AG04449 (cell line): ENCODE results near the gene PLXNB1.

Source experiments
- CTCF ChIA-PET: fragments of 350-600 bp; formaldehyde crosslinking; extraction: SDS; loops from one replicate; lab custom pipeline; 2021; ENCODE audit warnings: antibody characterized with exemption; lab: Yijun Ruan, JAX
- POLR2A ChIA-PET: fragments of 400-600, 350-600 bp; formaldehyde crosslinking; extraction: SDS; loops from one replicate; lab custom pipeline; 2020; ENCODE audit warnings: antibody characterized with exemption, inconsistent platforms; lab: Yijun Ruan, JAX
- DNase-seq: peaks from one replicate; pipeline ENCODE4 v3.0.0-alpha.2; 2010; ENCODE audit warnings: low read depth, low spot score
- H3K4me3 ChIP-seq: 2 replicates; pipeline ENCODE4 v1.5.1; 2011; ENCODE audit warnings: low read depth, mild to moderate bottlenecking, control low read depth, low read length
- CTCF ChIP-seq: IDR thresholded peaks from one replicate; pipeline ENCODE4 v1.5.1; 2011; ENCODE audit warnings: mild to moderate bottlenecking, moderate library complexity, low read length, control low read depth, inconsistent platforms; ENCODE audit not compliant: insufficient read depth; ENCODE audit errors: missing control alignments

Gene PLXNB1

GRCh38 chr3:48417529-48418108, 12.3 kb downstream of the PLXNB1 start:
- ChIA-PET CTCF (interaction anchor here (1.1 to 6.6 kb wide), 3 partner anchors 16 to 145 kb away, joined by 3 to 46 read pairs (median 16); no protein-coding TSS in a partner anchor), POLR2A (no interaction called here)
- TF ChIP-seq CTCF: no peak
- no peak for DNase-seq
- H3K4me3 ChIP-seq: no peak overlapping the region

- no peak overlapping the region for H3K4me3 ChIP-seq
- ChIA-PET POLR2A (no interaction called here), CTCF (interaction anchor here (1.1 to 6.6 kb wide), 3 partner anchors 15 to 144 kb away, joined by 3 to 46 read pairs (median 20); no protein-coding TSS in a partner anchor)
- no peak for DNase-seq
- no peak for TF ChIP-seq CTCF
These were observed 13.3 kb downstream of the PLXNB1 start for GRCh38 chr3:48416546-48416945.

DNA sequence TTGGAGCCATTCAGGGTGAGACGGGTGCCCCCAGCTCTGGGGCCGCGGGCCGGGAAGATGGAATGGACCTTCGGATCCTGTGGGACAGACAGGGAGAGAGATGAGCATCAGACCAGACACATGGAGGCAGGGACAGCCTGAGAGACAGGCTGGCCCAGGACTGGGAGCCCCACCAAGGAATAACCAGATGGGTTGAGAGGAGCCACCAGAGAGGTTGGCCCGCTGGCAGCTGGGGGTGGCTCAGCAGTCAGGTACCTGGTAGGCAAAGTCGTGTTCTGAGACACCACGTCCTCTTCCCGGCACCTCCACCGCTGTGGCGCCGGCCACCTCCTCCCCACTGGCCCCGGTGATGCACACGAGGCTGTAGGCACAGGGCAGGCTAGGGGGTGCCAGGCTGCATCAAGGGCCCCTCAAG, 13.8 kb downstream of the PLXNB1 start:
- POLR2A ChIA-PET: no interaction called here
- CTCF ChIA-PET: interaction anchor here (3.3 to 6.6 kb wide), 2 partner anchors 14 to 20 kb away, joined by 20 to 46 read pairs; no protein-coding TSS in a partner anchor

DNA sequence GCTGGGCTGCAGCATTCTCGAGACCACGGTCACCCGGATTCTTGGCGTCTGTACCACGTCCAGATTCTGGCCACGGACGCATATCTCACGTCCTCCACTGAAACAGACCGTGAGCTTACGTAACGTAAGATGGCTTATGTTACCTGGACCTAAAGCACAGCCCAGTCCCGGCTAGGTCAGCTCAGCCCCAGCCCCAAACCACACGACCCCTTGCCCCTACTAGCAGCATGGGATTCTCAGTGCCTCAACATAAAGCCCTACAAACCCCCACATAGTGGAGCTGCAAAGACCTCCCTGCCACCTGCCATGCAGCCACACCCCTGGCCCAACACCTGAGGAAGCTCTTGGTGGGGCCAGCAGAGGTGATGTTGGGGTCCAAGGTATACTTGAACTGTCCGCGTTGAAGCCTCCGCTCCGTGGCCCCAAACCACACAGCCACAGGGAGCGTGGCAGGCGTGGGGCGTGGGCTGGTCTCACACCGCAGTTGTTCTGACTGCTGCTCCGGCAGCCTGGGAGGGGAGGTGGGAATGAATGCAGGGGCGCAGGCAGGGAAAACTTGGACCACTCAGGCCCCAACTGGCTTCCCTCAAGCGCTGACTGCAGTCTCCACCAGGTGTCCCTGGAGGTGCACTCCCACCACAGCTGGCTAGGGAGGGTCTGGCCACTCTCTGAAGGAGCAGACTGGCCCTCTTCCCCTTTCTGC, 14.5 kb downstream of the PLXNB1 start:
- CTCF ChIA-PET: interaction anchor here (0.7 to 6.6 kb wide), 3 partner anchors 14 to 142 kb away, joined by 3 to 46 read pairs (median 20); no protein-coding TSS in a partner anchor
- POLR2A ChIA-PET: interaction anchor here (1.2 kb wide), 1 partner anchor 31 kb away, joined by 3 read pairs; the partner anchor contains the start of gene ATRIP
- DNase-seq: no peak

More for the DNA sequence above, 13.8 kb downstream of the PLXNB1 start:
- TF ChIP-seq CTCF: no peak
- no peak for DNase-seq
- no peak overlapping the region for H3K4me3 ChIP-seq

GRCh38 chr3:48414376-48415250, 15.3 kb downstream of the PLXNB1 start:
- no peak overlapping the region for H3K4me3 ChIP-seq
- ChIA-PET CTCF (interaction anchor here (0.7 to 6.6 kb wide), 4 partner anchors 13 to 141 kb away, joined by 3 to 46 read pairs (median 12); no protein-coding TSS in a partner anchor), POLR2A (interaction anchor here (1.2 kb wide), 1 partner anchor 32 kb away, joined by 3 read pairs; the partner anchor contains the start of gene ATRIP)
- TF ChIP-seq CTCF: no peak
- no peak for DNase-seq

More for the DNA sequence above, 14.5 kb downstream of the PLXNB1 start:
- no peak for TF ChIP-seq CTCF
- H3K4me3 ChIP-seq: no peak overlapping the region
